Measurements from ENCODE around the gene HEXD.

GRCh38 chr17:82382933-82383255 is 35.3 kb upstream of the HEXD start:
- no peak for TF ChIP-seq CTCF (IDR thresholded peaks at IDR 0.05)
- no peak for TF ChIP-seq POLR2A (IDR thresholded peaks at IDR 0.05)
